GM21526 (cell line): Measurements from ENCODE around the gene ADAMTS17.

Experiments
- ATAC-seq: cut with Tn5 transposase; IDR thresholded peaks from one replicate; pipeline ENCODE4 v1.9.1; 2021; ENCODE audit warnings: moderate library complexity; ENCODE audit not compliant: unreplicated experiment, low FRiP score

The ADAMTS17 gene

DNA sequence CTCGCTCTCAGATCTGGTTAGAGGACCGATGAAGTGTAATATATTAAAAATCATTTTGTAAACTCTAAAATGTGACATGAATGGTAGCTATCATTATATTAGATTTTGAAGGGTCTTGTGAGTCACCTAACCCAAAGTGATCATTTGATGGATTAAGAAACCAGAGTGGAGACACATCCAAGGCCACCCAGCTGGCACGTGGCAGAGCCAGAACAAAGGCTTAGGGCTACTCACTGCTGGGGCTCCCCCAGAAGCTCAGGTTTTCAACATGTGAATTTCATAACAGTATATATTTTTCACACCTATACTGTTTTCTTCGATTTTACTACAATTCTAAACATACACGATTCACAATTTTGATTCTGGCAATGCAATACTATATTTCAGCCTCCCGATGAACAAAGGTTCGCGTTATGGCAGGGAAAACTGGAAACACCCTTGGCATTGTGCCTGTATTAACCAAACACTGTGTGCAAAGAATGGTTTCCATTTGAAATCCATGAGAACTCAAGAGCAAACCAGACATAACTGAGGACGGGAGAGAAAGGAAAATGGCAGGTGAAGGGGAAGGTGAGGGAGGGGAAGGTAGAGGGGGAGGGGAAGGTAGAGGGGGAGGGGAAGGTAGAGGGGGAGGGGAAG, 88.9 kb downstream of the ADAMTS17 start:
- no peak for ATAC-seq

DNA sequence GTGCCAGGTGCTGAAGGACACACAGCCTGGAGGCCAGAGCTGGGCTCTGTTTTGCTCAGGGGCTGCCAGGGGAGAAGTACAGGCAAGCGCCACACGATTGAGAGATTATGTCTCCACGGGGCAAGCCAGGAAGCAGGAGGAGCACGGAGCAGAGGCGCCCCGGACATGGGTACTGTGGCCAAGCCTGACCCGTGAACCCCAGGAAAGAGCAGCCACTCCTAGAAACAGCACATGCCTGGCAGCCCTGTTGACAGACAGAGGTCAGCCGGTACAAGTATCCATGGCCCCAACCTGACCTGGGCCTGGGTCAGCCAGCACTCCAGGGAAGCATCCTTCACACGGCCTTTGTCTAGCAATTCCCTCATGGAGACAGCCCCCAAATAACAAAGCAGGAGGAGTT, 89.4 kb downstream of the ADAMTS17 start:
- no peak for ATAC-seq

DNA sequence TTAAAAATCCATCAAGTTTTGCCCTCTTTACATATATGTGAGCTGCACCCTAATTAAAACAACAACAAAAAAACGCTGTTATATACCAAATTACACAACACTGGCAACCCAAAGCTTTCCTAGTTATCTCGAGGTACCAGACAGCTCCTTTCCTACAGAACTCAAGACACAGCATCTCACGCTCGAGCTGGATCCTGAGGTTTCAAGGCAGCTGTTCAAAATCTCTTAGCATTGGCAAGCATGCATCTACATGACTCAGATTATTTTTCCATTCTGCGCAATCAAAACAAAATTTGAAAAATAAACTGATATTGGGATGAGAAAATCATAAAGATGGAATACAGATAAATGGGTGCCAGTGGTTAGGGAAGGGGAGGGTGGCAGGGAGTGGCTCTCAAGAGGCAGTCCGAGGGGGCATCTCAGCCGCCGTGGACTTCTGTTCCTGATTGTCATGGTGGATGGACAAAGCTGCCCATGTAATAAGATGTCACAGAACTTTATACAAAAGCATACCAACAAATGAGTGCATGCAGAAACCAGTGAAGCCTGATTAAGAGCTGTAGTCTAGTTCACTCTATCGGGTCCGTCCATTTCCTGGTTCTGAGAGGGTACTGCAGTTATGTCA, 91.5 kb downstream of the ADAMTS17 start:
- no peak for ATAC-seq

DNA sequence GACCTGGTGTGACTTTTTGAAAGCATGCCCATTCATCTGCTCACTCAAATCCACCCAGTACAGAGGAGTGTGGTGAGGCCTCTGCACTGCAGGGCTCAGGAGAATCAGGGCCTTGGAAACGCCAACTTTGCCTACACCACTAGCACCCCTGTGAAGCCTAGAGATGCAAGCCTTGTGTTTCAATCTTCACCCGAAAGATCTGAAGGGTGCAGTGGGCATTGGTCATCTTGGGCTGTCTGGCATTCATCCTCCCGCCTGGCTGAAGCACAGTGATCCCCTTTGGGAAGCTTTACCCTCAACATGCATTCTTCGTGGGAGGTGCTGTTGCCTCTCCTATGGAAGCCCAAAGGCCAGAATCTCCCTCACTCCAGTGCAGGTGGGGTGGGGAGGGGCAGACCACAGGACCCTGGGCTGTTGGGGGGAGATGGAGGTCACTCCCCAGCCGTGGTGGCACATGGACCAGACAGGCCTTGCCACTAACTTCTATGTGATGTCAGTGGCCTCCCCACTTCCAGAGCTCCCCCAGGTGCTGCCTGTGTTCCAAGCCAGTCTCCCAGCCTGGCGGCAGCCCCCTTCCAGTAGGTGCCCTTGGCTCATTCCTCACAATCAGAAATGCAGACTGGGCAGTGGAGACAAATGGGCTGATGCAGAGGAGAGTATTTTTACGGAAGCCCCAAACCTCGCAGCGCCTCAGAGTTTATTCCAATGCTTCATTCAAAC, 92.5 kb downstream of the ADAMTS17 start:
- ATAC-seq, result no peak

DNA sequence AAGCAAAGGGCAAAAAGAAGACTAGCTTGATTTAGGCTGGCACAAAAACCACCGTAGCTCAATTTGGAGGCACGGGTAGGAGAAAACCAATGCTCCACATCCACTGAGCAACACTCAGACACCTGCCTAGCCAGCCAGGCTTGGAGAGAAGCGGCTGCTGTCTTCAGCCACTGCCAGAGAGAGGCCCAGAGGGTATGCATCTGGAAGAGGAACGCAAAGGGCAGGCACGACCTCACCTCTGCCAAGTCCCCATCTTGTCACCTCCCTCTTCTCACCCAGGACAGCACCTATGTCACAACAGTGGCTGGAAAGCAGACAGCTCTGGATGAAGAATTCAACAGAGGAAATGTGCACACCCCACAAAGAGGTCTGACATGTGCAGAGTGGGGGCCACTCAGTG, 93.5 kb downstream of the ADAMTS17 start:
- ATAC-seq, result no peak

DNA sequence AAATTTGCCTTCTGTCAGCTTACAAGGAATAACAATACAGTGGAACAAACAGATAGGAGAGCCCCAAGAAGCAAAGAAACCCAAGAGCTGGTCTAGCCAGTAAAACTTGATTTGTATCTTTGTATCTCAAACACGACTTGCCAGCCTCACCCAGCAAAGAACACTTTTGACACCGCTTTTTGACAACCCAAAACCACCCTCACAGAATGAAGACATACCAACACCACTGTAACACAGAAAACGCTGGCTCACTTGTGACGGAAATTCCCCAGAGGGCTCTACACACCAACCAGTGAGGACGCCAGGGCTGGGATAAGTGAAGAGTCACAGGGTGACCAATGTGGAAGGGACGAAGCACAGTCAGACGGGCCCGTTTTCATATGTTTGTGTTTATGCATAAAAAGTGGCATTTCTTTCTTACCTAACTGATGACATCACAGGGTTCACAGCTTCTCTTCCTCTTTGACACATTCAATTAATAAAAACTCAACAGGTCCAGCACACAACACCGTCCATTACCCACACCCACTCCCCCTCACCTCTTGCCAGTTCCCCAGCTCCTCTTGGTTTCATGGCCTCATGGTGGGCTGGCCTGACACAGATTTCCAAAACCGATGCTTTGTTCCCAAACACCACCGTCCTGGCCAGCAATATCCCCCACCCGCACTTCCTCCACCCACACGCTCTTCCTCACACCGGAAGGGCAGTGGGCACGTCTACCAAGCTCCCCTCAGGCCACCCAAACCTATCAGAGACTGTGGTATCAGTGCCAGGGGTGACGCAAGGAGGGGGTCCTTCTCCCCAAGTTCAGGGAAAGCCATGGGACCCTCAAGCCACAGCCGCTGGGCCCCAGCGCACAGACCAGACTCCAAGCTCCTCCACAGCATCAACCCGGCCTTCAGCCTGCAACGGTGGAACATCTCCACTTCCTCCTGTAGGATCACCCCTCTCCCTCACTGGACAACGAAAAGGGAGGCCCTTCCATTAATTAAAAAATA, 94.2 kb downstream of the ADAMTS17 start:
- no peak for ATAC-seq

DNA sequence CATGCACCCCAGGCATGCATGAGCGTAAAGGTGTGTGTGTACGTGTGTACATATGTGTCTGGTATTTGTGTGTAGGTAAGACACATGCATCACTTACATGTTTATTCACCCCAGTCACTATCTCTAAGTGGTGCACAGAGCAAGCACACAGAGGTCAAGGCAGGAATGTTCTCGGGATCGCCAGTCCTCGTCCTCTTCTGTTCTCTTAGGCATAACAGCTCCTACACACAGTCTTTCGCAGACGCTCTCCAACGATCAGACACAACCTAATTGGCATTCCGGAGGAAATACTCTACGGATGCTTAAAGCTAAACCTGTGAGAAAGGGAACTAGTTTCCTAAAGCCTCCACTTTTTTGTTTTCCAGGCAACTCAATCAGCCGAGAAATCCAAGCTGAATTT, 95.9 kb downstream of the ADAMTS17 start:
- no peak for ATAC-seq

DNA sequence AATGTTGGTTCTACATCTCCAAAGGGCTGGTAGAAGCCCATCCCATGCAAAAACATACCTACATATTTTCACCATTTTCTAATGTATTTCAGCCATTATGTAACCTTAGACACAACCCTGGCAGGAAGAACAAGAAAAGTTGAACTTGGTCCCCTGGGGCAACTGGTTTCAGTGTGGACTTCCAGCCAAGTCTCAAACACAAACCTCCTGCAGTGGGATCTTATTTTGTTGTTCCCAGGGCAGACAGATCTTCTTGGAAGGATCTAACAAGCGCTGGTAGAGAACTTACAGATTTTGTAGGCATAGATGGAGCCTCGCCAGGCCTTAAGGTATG, 96.3 kb downstream of the ADAMTS17 start:
- no peak for ATAC-seq

DNA sequence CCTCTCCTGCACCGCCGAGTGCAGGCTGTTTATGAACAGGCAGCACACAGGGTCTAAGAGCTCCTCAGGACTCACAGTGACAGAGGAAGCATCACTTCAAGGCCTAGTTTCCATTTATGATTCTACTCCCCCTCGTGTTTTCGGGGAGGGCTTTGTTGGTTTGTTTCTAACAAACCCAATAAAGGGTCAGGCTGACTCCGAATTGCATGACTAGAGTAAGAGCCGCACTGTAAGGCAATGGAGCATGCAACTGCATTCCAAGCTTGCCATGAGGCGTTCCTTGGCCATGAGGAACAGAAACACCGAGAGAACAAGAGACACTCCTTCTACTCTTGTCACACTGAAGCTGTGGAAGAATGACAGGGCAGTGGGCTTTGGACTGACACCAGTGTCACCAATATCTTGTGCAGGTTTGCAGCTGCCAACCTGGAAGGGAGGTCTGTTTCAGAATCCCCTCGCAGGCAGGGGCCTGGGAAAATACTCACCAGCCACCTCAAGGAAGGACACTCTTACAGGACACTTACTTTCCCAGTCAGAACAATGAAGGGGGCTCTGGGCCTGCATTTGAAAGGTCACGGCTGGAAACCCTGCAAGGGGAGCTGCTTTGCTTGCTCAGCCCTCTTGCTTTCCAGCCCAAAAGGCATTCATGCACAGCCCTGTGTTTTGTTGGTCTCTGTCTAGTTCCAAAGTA, 96.8 kb downstream of the ADAMTS17 start:
- no peak for ATAC-seq

DNA sequence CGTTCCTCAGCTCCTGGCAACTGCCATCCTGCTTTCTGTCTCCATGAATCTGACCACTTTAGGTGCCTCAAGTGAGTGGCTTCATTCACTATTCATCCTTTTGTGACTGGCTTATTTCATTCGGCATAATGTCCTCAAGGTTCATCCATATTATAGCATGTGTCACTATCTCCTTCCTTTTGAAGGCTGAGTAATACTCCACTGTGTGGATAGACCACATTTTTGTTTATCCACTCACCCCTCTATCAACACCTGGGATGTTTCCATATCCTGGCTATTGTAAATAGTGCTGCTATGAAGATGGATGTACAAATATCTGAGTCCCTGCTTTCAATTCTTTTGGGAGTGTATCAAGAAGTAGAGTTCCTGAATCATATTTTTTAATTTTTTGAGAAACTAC, 98.8 kb downstream of the ADAMTS17 start:
- no peak for ATAC-seq

DNA sequence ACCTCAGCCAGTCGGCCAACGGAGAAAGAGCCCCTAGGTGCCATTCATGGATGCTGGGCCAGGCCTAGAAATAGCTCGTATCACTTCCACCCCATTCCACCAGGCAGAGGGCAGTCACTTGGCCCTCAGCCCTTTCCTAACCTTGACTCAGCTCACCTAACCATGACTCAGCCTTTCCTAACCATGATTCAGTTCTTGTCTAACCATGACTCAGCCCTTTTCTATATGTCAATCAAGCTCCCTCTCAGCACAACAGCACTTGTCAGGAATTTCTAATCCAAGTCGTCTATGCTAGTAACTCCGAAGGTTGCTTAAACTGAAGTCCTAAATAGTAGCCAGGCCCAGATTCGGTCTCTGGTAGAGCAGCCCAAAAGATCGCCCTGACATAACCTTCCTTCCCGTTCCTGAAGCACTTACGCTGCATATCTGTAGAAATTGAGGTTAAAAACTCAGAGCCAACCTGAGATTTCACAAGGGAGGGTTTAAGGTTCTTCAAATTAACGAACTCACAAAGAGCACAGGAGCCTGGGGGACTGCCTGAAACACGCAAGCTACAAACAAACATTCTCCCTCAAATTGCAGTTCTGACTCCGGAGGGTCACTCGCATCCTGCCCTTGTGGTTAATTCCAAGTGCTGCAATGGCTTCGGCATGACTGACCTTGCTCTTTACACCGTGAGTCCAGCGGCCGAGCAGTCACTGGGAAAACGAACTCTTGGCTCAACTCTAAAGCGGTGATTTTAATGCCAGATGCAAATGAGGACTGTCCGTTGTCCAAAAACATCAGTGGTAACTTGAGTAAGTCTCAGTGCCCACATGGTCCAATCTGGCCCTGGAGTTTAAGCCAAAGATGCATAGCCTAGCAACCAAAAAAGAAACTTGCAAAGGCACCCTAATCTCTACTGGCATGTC, 99.9 kb downstream of the ADAMTS17 start:
- ATAC-seq, result no peak

DNA sequence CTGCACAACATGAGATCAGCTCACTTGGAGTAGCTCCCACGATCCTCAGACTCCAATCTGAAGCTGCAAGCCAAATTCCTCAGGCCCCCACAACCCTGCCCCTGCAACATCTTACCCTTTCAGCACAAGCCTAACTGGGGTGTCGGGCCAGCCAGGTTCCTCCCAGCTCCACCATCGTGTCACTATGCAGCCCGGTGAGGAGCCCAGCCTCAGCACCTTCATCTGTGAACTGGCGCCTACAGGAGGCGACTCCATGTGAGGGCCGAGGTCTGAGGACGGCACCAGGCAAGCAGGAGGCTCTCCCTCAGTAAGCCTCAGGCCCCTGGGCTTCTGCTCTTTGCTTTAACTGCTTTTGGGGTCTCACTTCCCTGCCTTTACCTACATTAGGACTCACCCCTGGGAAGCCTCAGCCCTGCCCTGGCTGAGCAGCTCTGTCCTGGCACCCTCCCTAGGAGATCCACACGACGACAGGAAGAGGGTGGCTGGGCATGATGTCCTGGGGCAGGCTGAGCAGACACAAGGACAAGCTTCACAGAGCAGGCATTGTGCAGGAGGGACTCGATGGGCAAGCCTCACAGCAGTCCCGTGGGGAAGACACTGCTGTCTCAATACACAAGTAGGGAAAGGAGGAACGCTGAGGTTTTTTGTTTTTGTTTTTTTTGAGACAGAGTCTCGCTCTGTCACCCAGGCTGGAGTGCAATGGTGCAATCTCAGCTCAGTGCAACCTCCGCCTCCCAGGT, 104.6 kb downstream of the ADAMTS17 start:
- ATAC-seq, result no peak

DNA sequence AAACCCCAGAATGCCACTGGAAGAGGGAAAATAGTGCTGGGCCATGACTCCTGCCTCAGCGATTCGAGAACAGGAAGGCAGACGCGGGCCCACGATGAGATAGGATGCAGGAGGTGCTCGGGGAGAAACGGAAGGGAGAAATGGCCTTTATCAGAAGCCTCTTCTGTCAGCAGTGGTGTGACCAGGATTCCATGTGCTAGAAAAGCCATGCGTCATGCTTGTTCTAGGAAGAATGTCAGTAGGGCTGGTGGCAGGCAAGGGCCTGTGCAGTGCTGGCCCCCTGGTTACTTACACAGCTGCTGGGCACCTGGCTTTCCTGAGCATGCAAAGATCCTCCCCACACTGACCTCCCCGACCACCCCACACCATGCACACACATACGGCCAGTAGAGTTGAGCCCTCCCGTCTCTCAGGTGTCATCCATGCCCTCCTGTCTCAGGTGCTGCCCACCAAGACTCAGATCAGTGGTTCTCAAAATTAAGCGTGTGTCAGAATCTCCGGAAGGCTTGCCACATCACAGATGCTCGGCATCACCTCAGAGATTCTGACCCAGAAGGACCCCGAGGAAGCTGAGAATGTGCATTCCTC, 106.7 kb downstream of the ADAMTS17 start:
- ATAC-seq, result no peak

DNA sequence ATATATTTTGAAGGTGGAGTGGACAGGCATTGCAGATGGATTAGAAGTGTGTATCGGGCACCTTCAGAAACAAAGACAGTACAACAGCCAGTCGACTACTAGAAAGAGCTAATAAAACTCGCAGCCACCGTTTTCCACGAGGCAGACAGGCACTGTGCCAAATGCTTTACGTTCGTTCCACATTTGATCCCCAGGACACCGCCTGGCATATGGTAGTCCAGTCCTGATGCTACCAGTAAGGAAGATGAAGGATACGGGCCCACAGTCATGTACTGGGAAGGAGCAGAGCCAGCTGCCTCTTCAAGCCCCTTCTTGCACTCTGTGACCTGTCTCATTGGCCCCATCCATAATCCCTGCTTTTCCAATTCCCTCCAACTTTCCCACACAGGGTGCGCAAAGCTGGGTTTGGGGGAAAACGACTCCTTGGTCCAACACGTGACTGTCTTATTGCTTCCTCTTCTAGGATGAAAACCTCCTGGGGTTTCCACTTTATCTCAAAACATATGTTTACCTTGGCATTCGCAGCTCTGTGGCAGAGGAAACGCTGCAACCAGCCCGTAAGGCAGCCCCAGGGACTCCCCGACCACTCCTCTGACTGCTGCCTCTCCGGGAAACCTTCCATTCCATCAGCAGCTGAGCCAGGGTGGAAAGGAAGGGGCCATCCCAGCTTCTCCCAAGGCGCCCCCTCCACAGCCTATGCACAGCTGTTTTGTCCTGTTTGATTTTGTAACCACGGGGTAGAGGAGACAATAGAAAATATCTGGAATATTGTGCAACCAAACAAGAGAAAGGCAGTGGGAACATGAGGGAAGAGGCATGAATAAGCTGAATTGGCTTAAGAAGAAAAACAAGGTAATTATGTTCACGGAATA, 107.4 kb downstream of the ADAMTS17 start:
- ATAC-seq, result no peak

DNA sequence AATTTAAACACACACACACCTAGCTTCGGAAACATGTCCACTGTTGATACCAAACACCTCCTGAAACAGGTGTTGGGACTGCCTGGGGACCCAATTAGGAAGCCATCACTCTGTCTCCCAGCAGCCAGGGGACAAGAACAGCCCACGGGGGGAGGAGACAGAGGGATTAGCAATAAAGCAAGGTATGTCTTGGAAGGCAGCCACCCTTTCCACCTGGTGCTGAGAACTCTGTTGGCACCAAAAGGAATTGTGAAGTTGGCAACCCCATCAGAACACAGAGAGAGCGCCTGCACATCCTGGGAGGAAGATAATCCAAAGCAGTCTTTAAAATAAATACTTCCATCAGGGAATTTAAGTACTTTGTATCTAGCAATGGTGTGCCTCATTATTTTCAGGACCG, 111.0 kb downstream of the ADAMTS17 start:
- ATAC-seq, result no peak

DNA sequence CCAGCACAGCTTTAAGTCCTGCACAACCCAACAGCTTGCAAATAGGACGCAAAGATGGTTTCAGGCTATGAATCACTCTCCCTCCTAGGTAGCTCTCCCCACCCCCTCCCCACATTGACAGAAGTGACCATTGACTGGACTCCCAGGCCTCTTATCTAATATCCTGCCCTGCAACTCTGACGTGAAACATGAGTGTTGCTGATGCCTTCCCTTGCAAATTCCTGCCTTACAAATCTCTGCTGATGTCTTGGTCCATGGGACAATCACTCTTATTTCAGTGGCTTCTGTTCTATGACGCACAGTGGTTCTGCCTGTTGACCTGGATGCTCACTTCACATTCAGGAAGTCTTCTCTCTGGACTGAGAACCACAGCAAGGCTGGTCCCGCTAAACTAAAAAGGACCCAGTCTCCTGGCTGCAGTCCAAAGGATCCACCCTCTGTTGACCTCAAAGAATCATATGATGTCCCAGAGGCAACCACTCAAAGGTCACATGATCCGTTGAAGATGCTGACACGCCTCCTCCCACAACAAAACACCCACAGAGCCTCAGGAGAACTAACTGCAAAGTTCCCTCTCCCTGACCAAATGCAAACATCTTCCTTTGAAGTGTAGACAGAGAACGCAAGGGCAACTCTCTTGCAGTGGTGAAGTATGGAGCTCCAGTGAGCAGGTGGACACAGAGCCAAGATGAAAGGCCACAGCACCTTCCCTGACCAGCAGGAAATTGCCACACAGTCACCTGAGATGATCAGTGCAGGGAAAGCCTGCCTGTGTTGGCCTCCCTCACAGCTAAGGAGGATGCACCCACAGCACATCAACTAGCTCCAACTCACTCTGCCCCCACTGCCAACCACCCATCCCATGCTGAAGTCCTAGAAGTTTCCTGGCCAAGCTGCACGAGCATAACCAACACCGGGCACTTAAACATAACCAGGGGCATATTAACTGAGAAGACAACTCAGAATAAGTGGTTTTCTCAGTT, 112.3 kb downstream of the ADAMTS17 start:
- no peak for ATAC-seq
